GM18867 (cell line): ENCODE data around the gene EFS.
A peak's percentile ranks its signal among the peaks of the same experiment; 100 is the strongest.

Experiments
- ATAC-seq: cut with Tn5 transposase; IDR thresholded peaks from one replicate; pipeline ENCODE4 v1.9.1; 2021; ENCODE audit warnings: mild to moderate bottlenecking, moderate library complexity; ENCODE audit not compliant: unreplicated experiment

The EFS gene

DNA sequence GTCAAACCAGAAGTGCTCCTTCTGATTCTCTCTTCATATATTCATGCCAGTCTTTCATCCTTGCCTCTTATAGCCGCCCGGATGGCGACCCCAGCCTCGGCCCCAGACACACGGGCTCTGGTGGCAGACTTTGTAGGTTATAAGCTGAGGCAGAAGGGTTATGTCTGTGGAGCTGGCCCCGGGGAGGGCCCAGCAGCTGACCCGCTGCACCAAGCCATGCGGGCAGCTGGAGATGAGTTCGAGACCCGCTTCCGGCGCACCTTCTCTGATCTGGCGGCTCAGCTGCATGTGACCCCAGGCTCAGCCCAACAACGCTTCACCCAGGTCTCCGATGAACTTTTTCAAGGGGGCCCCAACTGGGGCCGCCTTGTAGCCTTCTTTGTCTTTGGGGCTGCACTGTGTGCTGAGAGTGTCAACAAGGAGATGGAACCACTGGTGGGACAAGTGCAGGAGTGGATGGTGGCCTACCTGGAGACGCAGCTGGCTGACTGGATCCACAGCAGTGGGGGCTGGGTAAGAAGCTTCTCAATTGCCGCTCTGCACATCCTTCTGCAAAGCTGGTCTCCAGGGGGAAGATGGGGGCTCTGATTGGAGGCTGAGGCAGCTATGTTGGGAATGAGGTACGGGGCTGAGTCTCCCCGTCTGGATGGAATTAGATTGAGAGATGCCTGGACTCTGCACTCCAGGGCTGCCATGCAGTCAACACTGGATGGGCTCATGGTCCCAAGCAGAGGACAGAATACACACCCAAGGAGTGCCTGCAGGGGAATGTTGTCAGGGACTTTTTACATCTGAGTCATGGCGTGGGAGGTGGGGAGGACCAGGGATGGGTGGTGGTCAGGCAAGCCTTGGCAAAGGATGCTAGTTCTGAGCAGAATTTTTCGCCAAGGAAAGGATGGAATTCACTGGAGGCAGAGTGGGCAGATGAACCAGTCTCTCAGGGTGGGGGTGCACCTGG lies 57.0 kb downstream of the EFS start:
- ATAC-seq: no peak

GRCh38 chr14:23307146-23307530 lies 57.8 kb downstream of the EFS start:
- ATAC-seq: no peak

DNA sequence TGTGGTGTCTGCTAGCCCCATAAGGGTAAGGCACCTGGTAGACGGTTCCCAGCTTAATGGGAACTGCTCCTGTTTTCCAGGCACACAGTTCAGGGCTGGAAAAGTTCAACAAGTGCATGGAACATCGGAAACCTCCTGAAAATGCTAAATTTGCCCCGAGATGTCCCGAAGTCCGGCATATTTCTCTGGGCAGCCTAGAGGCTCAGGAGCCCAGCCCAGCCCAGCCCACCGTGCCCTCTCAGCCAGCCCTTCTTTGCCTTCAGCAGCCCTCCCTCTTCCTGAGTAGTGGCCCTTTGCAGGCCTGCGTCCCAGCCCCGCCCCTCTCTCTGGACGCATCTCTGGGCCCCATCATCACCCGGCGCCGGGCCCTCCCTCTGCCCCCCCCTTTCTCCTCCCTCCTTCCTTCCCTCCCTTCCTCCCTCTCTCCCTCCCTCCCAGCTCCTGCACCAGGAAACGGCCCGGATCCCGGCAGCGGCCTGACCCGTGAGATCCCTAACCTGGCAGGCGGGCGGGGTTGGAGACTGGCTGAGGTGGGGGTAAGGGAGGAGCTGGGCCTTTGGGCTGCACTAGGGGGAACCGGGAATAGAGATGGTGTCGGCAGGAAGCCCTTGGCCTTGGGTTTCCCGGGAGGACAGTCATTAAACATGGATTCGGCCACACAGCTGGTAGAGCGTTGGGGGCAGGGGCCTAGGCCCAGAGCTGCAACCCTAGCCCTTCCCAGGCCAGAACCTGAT lies 58.4 kb downstream of the EFS start, which contains the start of gene BCL2L2:
Gene BCL2L2 (plus strand): TSS at position 422 of the 734 bp plus-strand sequence. CDS start 935 bp downstream, outside the sequence.
- peak; percentile 21 for ATAC-seq
